HEK293 (cell line): ENCODE measurements around the gene GLIPR1L2.

Experiments used
- AEBP2 ChIP-seq: fragments of 450-650 bp; formaldehyde crosslinking; IDR thresholded peaks from 2 replicates; pipeline ENCODE4 v1.5.1; 2016; ENCODE audit warnings: missing biosample characterization, missing genetic modification characterization, borderline replicate concordance
- ELK4 ChIP-seq: IDR thresholded peaks from 2 replicates; pipeline ENCODE4 v1.6.1; 2011; ENCODE audit warnings: mild to moderate bottlenecking, low read depth, low read length, borderline replicate concordance
- GLIS1 ChIP-seq: fragments of 450-650 bp; formaldehyde crosslinking; IDR thresholded peaks from 2 replicates; pipeline ENCODE4 v1.5.1; 2016; ENCODE audit warnings: missing biosample characterization, missing genetic modification characterization
- GLIS2 ChIP-seq: fragments of 450-650 bp; formaldehyde crosslinking; IDR thresholded peaks from 2 replicates; pipeline ENCODE4 v1.5.1; 2016; ENCODE audit warnings: missing biosample characterization, missing genetic modification characterization
- HOXD13 ChIP-seq: sonication (generic); formaldehyde crosslinking; IDR thresholded peaks from 2 replicates; pipeline ENCODE4 v1.8.0; 2022; ENCODE audit warnings: missing genetic modification reagents, borderline replicate concordance
- KLF16 ChIP-seq: fragments of 450-650 bp; formaldehyde crosslinking; IDR thresholded peaks from 2 replicates; pipeline ENCODE4 v1.5.1; 2017; ENCODE audit warnings: missing biosample characterization, missing genetic modification characterization
- KLF8 ChIP-seq: fragments of 450-650 bp; formaldehyde crosslinking; IDR thresholded peaks from 2 replicates; pipeline ENCODE4 v1.5.1; 2016; ENCODE audit warnings: missing biosample characterization, missing genetic modification characterization
- KLF9 ChIP-seq: fragments of 450-650 bp; formaldehyde crosslinking; IDR thresholded peaks from 2 replicates; pipeline ENCODE4 v1.5.1; 2016; ENCODE audit warnings: missing biosample characterization, missing genetic modification characterization, low read depth
- RBAK ChIP-seq: fragments of 450-650 bp; formaldehyde crosslinking; IDR thresholded peaks from 2 replicates; pipeline ENCODE4 v1.5.1; 2016; ENCODE audit warnings: missing biosample characterization, missing genetic modification characterization
- TRIM28 ChIP-seq: IDR thresholded peaks from 2 replicates; pipeline ENCODE4 v1.6.1; 2011; ENCODE audit warnings: low read length, control low read depth, borderline replicate concordance
- TSHZ1 ChIP-seq: fragments of 450-650 bp; formaldehyde crosslinking; IDR thresholded peaks from 2 replicates; pipeline ENCODE4 v1.5.1; 2016; ENCODE audit warnings: missing biosample characterization, missing genetic modification characterization, borderline replicate concordance
- ZBTB1 ChIP-seq: fragments of 450-650 bp; formaldehyde crosslinking; IDR thresholded peaks from 2 replicates; pipeline ENCODE4 v1.5.1; 2016; ENCODE audit warnings: missing biosample characterization, missing genetic modification characterization
- ZNF10 ChIP-seq: fragments of 450-650 bp; formaldehyde crosslinking; IDR thresholded peaks from 2 replicates; pipeline ENCODE4 v1.5.1; 2017; ENCODE audit warnings: missing biosample characterization, missing genetic modification characterization
- ZNF114 ChIP-seq: fragments of 450-650 bp; formaldehyde crosslinking; IDR thresholded peaks from 2 replicates; pipeline ENCODE4 v1.5.0; 2017; ENCODE audit warnings: missing biosample characterization, missing genetic modification characterization
- ZNF174 ChIP-seq: fragments of 450-650 bp; formaldehyde crosslinking; IDR thresholded peaks from 2 replicates; pipeline ENCODE4 v1.5.0; 2017; ENCODE audit warnings: missing biosample characterization, mild to moderate bottlenecking, missing genetic modification characterization
- ZNF184 ChIP-seq: fragments of 450-650 bp; IDR thresholded peaks from 2 replicates; pipeline ENCODE4 v1.5.1; 2018; ENCODE audit warnings: missing biosample characterization, mild to moderate bottlenecking, missing genetic modification characterization
- ZNF2 ChIP-seq: fragments of 450-650 bp; formaldehyde crosslinking; IDR thresholded peaks from 2 replicates; pipeline ENCODE4 v1.5.1; 2016; ENCODE audit warnings: missing biosample characterization, missing genetic modification characterization
- ZNF24 ChIP-seq: fragments of 450-650 bp; formaldehyde crosslinking; IDR thresholded peaks from 2 replicates; pipeline ENCODE4 v1.5.1; 2016; ENCODE audit warnings: missing biosample characterization, missing genetic modification characterization
- ZNF26 ChIP-seq: fragments of 450-650 bp; formaldehyde crosslinking; IDR thresholded peaks from 2 replicates; pipeline ENCODE4 v1.5.1; 2016; ENCODE audit warnings: missing biosample characterization, missing genetic modification characterization
- ZNF292 ChIP-seq: fragments of 450-650 bp; formaldehyde crosslinking; IDR thresholded peaks from 2 replicates; pipeline ENCODE4 v1.5.1; 2016; ENCODE audit warnings: low read depth, missing biosample characterization, missing genetic modification characterization, borderline replicate concordance
- ZNF302 ChIP-seq: fragments of 450-650 bp; formaldehyde crosslinking; IDR thresholded peaks from 2 replicates; pipeline ENCODE4 v1.5.1; 2016; ENCODE audit warnings: missing biosample characterization, missing genetic modification characterization, low read depth
- ZNF433 ChIP-seq: fragments of 450-650 bp; formaldehyde crosslinking; IDR thresholded peaks from 2 replicates; pipeline ENCODE4 v1.5.1; 2016; ENCODE audit warnings: missing biosample characterization, missing genetic modification characterization, low read depth
- ZNF596 ChIP-seq: fragments of 450-650 bp; IDR thresholded peaks from 2 replicates; pipeline ENCODE4 v1.5.0; 2018; ENCODE audit warnings: missing biosample characterization, mild to moderate bottlenecking, missing genetic modification characterization, moderate library complexity
- ZNF629 ChIP-seq: fragments of 450-650 bp; formaldehyde crosslinking; IDR thresholded peaks from 2 replicates; pipeline ENCODE4 v1.5.1; 2017; ENCODE audit warnings: missing biosample characterization, missing genetic modification characterization
- ZNF792 ChIP-seq: fragments of 450-650 bp; formaldehyde crosslinking; IDR thresholded peaks from 2 replicates; pipeline ENCODE4 v1.5.1; 2016; ENCODE audit warnings: missing biosample characterization, missing genetic modification characterization
- ZNF830 ChIP-seq: fragments of 450-650 bp; IDR thresholded peaks from 2 replicates; pipeline ENCODE4 v1.5.0; 2018; ENCODE audit warnings: missing biosample characterization, missing genetic modification characterization, low read depth, mild to moderate bottlenecking, moderate library complexity
- ZSCAN18 ChIP-seq: fragments of 450-650 bp; formaldehyde crosslinking; IDR thresholded peaks from 2 replicates; pipeline ENCODE4 v1.5.1; 2016; ENCODE audit warnings: missing biosample characterization, missing genetic modification characterization

The GLIPR1L2 gene

GRCh38 chr12:75390899-75391538, at the start of gene GLIPR1L2 (continued):
- TF ChIP-seq ZNF184 (tag by site-specific recombination) (no peak), RBAK (tag by site-specific recombination) (no peak), ELK4 (no peak), ZNF792 (tag by site-specific recombination) (no peak), ZNF292 (no peak), KLF9 (tag by site-specific recombination) (peak; percentile 39; the same call in 1 of the 2 replicates), ZNF629 (tag by site-specific recombination) (peak; percentile 85), ZNF302 (tag by site-specific recombination) (no peak), ZBTB1 (no peak), KLF16 (tag by site-specific recombination) (no peak), ZNF433 (no peak), TRIM28 (peak; percentile 96), GLIS2 (tag by site-specific recombination) (no peak), TSHZ1 (tag by site-specific recombination) (no peak), ZNF2 (tag by site-specific recombination) (peak; percentile 95), AEBP2 (tag by site-specific recombination) (no peak), ZNF596 (tag by site-specific recombination) (no peak), ZNF830 (no peak), GLIS1 (tag by site-specific recombination) (0 out of 2 replicates have a peak, but pooled peaks have one; percentile 4), ZSCAN18 (tag by site-specific recombination) (no peak), ZNF174 (tag by site-specific recombination) (no peak), ZNF10 (tag by site-specific recombination) (peak; percentile 51; the same call in 1 of the 2 replicates), ZNF24 (tag by site-specific recombination) (no peak; the same call in 1 of the 2 replicates), KLF8 (tag by site-specific recombination) (peak; percentile 55), ZNF26 (tag by site-specific recombination) (no peak), HOXD13 (CRISPR knock-in tag) (no peak), ZNF114 (tag by site-specific recombination) (no peak)
